Stimulated activated CD4-positive, alpha-beta T cell treated with anti-CD3 and anti-CD28 coated beads, Interleukin-12 subunit alpha, Interleukin-12 subunit beta, amount 100 ng/mL, for 24 hours (primary cell): Measurements from ENCODE around the gene ALLC.
"Not testable (repeated sequence)": the region's sequence is repeated elsewhere in the genome, so short reads cannot be mapped to it uniquely, and the experiment has no call there.

ENCODE experiments used
- DNase-seq, 2 experiments: peaks; one replicate each; pipeline ENCODE4 v3.0.0-alpha.2; 2020; ENCODE audit warnings: low read depth in 2 of 2

Gene ALLC

GRCh38 chr2:3657881-3658280, at the start of gene ALLC:
TSS of gene ALLC (plus strand) at chr2:3658200. CDS start at chr2:3671158, 12,958 bp downstream.
- no peak for DNase-seq

DNA sequence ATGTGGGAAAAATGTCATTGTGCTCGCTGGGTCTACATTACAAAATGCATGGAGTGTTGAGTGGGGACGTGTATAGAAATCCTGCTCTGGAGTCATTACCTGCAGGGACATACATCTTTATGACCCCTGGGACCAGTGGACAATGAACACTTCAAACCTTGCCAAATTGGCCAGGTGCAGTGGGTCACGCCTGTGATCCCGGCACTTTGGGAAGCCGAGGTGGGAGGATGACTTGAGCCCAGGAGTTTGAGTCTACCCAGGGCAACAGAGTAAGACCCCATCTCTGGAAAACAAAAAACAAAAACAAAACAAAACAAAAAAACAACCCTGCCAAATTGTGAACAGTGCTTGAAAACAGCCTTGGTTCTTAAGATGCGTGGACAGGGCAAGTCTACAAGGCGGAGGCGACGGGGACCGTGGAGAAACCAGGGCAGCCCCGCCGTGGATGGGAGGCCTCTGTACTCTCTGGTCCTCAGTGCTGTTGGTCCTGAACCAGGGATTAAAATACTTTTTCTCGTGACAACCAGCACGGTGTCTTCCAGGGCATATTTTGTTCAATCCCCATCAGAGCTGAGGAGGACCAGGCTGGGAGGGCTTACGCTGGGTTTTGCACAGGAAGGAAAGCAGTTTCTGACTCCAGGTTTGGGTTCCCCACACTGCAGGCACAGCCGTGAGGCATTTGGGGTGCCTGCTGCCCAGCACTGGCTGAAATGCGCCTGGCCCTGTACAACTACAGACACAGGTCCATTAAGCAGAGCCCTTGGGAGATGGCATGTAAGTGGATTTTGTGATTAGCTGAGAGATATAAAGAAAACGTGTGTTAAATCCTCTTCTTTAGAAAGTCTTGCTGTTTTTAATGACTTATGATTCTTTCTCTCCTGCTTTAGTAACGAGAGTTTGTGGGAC, 49.4 kb upstream of the ALLC start:
- DNase-seq, result no peak

DNA sequence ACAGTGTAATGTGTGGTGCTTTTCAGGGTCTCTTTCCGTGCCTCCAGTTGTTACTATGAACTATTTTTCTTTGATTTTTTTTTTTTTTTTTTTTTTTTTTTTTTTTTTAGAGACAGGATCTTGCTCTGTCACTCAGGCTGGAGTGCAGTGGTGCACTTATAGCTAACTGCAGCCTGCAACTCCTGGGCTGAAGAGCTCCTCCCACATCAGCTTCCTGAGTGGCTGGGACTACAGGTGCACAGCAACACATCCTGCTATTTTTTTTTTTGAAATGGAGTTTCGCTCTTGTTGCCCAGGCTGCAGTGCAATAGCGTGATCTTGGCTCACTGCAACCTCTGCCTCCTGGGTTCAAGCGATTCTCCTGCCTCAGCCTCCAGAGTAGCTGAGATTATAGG, 48.7 kb upstream of the ALLC start:
- DNase-seq, result not testable (repeated sequence)

DNA sequence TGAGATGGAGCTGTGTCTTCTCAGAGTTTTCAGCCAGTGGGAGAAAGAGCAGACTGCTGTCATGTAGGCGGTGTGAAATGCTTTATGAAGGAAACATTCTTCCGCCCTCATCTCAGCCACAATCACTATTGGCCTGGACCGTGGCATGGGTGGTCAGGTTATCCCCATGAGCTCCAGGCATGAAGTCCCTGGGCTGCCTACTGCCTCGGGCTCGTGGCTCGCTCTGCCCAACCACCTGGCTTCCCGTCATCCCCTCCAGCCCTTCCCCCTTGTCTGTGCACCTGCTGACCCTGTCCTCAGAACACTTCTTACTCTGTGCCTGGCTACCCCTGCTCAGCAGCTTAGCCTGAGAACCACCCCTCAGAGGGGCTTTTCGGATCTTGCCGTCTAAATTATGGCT, 47.6 kb upstream of the ALLC start:
- DNase-seq, result no peak

DNA sequence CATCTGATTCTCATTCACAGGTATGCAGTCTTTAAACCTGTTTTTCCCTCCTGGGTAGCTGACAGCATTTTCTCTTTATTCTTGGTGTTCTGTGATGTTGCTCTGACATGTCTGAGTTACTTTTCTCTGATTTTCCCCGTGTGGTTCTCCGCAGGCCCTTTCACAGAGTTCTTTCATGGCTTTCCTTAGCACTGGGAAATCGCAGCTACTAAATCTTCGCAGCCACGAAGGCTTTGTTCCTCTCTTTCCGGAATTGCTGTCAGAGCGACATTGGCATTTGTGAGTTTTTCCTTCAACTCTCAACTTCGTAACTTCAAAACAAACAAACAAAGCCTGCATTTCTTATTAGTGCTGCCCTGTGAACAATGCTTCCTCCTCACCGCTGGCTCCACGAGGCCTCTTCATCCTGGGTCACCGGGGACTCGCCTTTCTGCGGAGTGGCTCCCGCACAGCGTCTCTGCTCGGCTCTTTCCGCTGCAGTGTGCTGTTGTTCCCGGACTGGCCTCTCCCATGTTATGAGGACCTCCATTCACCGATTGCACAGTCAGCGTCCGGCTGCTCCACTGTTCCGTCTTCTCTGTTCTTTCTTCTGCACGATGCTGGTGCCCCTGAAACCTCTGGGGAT, 47.0 kb upstream of the ALLC start:
- no peak for DNase-seq

DNA sequence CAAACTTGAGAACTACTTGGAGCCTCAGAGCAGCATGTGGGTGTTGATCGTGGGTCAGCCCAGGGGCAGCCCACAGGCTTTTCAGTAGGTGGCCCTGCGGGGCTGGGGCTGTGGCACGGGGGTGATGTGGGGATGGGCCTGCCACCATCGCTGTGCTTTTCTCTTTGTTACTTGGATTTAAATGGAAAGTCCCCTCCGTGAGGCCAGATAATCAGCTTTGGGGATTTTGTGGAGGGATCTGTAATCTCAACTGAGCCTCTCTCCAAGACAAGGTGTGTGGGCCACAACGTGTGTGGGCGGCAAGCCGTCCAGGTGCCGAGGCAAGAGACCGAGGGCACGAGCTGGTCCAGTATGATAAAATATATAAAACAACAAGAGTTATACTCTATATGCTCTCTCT, 46.4 kb upstream of the ALLC start:
- no peak for DNase-seq

GRCh38 chr2:3612639-3613523, 45.1 kb upstream of the ALLC start:
- no peak for DNase-seq

- DNase-seq, result no peak
Observed at GRCh38 chr2:3613524-3613905, 44.5 kb upstream of the ALLC start.

DNA sequence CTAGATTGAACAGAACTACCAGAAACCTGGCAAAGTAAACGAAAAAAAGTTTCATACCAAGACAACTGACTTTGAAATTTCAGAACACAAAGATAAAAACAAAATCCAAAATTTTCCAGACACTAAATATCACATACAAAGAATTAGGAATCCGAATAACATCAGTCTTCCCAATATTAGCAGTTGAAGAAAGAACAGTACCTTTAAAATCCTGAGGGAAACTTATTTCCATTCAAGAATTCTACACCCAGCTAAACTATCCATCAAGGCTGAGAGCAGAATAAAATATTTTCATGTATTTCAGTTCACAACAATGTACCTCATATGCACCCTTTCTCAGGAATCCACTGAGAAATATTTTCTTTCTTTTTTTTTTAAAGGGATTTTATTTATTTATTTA, 43.3 kb upstream of the ALLC start:
- DNase-seq, result not testable (repeated sequence)

GRCh38 chr2:3615541-3616200, 42.3 kb upstream of the ALLC start:
- DNase-seq, result not testable (repeated sequence)

GRCh38 chr2:3616435-3617197, 41.4 kb upstream of the ALLC start:
- DNase-seq, result not testable (repeated sequence)

DNA sequence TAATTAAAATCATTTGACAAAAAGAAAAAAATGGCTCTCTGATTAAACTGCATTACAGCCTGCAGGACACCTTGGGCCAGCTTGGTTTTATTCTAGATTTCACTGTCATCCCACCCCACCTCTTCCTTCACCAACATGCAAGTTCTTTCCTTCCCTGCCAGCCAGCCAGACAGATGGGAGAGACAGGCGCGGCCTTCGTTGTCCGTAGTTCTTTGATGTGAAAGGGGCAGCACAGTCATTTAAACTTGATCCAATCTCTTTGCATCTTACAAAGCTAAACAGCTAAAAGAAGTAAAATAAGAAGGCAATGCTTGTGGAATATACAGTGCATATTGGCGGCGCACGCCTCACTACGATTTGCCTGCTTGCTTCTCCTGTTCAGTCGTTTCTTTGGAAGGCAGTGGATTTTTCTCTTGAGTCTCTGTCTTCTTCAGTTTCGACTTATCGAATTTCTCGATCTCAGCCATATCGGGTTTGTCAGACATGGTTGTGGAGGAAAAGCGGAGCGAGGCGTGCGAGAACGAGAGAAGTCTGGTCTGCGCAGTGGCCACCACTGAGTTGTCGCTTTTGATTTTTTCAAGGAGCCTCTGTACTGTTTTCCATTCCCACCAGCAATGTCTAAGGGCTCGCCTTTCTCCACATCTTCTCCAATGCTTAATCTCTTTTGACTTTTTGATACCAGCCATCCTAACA, 40.7 kb upstream of the ALLC start:
- no peak for DNase-seq

DNA sequence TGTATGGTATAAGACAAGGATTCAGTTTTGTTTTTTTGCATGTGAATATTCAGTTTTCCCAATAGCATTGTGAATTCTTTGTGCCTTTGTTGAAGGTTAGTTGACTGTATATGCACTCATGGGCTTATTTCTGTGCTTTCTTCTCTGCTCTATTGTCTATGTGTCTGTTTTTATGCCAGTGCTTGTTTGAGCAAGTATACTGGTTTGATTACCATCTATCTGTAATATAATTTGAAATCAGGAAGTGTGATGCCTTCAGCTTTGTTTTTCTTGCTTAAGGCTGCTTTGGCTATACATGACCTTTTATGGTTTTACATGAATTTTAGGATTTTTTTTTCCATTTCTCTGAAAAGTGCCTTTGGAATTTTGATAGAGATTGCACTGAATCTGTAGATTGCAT, 39.6 kb upstream of the ALLC start:
- no peak for DNase-seq

DNA sequence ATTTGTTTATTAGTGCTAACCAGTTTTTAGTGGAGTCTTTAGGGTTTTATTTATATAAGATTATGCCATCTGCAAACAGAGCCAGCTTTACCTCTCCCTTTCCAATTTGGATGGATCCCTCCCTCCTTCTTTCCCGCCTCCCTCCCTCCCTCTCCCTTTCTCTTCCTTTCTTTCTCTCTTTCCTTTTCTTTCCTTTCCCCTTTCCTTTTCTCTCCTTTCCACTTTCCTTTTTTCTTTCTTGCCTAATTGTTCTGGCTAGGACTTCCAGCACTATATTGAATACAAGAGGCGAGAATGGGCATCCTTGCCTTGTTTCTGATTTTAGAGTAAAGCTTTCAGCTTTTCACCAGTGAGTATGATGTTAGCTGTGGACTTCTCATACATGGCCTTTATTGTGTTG, 39.0 kb upstream of the ALLC start:
- DNase-seq, result no peak

GRCh38 chr2:3619661-3620060, 38.3 kb upstream of the ALLC start:
- not testable (repeated sequence) for DNase-seq

- no peak for DNase-seq
Observed at GRCh38 chr2:3620834-3621233, 37.2 kb upstream of the ALLC start.

- DNase-seq, result no peak
Observed at GRCh38 chr2:3622967-3623366, 35.0 kb upstream of the ALLC start.

GRCh38 chr2:3624059-3624794, 33.8 kb upstream of the ALLC start:
- no peak for DNase-seq

DNA sequence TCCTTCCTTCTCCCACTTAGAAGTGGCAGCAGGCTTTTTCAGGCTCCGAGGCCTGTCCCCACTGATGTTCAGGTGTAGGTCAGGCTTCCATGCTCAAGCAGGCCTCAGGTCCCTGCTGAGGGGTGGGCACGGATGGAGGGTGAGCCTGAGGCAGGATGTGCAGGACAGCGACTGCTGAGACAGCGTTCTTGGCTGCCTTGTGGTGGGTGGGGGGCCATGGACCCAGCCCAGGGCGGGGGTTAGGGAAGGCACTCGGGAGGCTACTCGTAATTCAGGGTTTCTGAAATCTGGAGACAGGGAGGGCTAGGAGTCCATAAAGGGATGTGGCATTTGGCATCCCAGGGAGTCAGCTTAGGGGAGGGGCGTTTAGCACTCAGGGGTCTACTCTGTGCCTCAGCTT, 32.8 kb upstream of the ALLC start:
- no peak for DNase-seq
